ENCODE measurements around the gene PRSS33.
A peak's percentile ranks its signal among the peaks of the same experiment; 100 is the strongest.

Gene PRSS33

DNA sequence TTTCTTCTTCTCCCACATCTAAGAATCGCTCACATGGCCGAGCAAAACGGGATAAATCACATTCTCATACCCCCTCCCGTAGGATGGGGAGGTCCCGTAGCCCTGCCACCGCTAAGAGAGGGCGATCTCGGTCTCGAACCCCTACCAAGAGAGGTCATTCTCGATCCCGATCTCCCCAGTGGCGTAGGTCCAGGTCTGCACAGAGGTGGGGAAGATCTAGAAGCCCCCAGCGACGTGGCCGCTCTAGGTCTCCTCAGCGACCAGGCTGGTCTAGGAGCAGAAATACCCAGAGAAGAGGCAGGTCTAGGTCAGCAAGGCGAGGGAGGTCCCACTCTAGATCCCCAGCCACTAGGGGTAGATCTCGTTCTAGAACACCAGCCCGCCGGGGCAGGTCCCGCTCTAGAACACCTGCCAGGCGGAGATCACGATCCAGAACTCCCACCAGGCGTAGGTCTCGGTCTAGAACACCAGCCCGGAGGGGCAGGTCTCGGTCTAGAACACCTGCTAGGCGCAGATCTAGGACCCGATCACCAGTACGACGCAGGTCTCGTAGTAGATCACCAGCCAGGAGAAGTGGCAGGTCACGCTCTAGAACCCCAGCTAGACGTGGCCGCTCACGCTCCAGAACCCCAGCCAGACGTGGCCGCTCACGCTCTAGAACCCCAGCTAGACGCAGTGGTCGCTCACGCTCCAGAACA, 25.3 kb downstream of the PRSS33 start:
- H3K27ac ChIP-seq = no peak overlapping the region
- TF ChIP-seq, protein P1, sequence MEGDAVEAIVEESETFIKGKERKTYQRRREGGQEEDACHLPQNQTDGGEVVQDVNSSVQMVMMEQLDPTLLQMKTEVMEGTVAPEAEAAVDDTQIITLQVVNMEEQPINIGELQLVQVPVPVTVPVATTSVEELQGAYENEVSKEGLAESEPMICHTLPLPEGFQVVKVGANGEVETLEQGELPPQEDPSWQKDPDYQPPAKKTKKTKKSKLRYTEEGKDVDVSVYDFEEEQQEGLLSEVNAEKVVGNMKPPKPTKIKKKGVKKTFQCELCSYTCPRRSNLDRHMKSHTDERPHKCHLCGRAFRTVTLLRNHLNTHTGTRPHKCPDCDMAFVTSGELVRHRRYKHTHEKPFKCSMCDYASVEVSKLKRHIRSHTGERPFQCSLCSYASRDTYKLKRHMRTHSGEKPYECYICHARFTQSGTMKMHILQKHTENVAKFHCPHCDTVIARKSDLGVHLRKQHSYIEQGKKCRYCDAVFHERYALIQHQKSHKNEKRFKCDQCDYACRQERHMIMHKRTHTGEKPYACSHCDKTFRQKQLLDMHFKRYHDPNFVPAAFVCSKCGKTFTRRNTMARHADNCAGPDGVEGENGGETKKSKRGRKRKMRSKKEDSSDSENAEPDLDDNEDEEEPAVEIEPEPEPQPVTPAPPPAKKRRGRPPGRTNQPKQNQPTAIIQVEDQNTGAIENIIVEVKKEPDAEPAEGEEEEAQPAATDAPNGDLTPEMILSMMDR (conservative IDR thresholded peaks at IDR 0.05) = no peak

DNA sequence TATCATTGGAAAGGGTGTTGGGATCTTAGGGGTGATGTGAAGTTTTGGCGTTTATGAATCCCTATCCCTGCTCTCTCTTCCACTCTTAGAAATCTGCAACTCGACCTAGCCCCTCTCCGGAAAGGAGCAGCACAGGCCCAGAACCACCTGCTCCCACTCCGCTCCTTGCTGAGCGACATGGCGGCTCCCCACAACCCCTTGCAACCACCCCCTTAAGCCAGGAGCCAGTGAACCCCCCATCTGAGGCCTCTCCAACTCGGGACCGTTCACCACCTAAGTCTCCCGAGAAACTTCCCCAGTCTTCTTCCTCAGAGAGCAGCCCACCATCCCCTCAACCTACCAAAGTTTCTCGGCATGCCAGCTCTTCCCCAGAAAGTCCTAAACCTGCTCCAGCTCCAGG, 25.9 kb downstream of the PRSS33 start:
- TF ChIP-seq, protein P1 (conservative IDR thresholded peaks at IDR 0.05) = no peak
- no peak overlapping the region for H3K27ac ChIP-seq

DNA sequence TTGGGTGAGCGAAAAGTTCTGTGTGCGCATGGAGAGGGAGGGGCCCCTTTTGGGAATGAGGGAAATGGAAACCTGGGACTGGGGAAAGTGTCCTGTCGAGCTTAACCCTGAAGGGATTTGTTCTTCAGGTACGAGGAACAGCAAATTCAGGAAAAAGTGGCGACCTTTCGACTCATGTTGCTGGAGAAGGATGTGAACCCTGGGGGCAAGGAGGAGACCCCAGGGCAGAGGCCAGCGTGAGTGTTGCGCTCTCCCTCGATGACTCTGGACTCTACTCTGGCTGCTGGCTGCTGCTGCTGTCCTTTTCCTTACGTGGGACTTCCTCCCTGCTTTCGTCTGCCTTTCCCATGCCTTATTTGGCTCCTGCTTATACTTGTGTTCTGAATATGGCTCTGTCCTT, 30.0 kb downstream of the PRSS33 start:
- no peak overlapping the region for H3K27ac ChIP-seq
- TF ChIP-seq, protein P1 (conservative IDR thresholded peaks at IDR 0.05) = no peak

DNA sequence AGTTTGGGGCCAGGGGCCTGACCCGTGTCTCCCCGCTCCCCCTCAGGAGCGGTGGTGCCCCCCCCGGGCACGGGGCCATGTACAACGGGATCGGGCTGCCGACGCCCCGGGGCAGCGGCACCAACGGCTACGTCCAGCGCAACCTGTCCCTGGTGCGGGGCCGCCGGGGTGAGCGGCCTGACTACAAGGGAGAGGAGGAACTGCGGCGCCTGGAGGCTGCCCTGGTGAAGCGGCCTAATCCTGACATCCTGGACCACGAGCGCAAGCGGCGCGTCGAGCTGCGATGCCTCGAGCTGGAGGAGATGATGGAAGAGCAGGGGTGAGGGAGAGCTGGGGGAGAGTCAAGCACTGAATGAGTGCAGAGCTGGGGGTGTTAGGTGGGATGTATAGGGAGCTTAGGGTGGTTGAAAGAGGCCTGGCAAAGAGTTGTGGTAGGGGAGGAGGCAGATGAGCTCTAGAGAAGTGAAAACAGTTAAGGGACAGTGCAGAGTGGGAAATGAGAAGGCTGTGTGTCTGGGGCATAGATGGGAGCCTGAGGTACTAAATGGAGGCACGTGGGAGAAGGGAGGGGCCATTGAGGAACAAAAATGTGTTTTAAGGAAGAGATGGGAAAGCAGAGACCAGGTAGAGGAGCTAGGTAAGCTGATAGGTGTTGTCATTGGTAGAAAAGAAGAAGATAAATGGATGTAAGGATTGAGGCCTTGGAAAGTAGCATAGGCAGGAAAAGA, 30.9 kb downstream of the PRSS33 start:
- no peak overlapping the region for H3K27ac ChIP-seq
- TF ChIP-seq, protein P1 (conservative IDR thresholded peaks at IDR 0.05) = no peak

DNA sequence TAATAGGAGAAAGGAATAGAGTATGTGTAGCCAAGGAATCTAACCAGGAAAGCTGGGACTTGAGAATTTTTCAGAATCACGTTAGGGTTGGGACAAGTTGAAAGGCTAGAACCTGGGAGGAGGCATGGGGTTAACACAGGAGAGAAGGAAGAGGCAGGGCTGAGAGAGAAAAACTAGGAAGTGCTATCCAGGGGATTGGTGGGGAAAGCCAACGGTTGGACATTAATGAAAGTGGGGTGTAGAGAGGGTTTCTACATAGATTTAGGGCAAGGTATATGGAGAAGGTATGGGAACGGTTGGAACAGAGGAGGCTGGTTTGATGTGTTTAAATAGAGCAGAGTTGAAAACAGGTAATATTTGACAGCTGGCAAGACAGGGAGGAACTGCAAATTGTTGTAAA, 32.2 kb downstream of the PRSS33 start:
- peak overlapping the region; percentile 96; the same call in 1 of the 2 replicates for H3K27ac ChIP-seq
- TF ChIP-seq, protein P1 (conservative IDR thresholded peaks at IDR 0.05) = no peak

DNA sequence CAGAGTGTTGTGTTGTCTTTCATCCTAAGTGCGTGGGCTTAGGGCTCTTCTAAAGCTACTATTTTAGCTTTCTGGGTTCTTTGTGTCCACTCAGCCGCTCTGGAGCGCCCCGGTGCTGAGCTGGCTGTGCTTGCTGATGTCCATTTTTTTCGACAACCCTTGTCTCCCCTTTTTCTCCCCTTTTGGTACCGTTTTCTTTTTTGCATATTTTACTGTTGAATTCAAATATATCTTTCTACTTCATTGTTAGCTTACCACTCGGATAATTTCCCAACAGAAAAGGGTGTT, 33.7 kb downstream of the PRSS33 start:
- TF ChIP-seq, protein P1 (conservative IDR thresholded peaks at IDR 0.05) = no peak

DNA sequence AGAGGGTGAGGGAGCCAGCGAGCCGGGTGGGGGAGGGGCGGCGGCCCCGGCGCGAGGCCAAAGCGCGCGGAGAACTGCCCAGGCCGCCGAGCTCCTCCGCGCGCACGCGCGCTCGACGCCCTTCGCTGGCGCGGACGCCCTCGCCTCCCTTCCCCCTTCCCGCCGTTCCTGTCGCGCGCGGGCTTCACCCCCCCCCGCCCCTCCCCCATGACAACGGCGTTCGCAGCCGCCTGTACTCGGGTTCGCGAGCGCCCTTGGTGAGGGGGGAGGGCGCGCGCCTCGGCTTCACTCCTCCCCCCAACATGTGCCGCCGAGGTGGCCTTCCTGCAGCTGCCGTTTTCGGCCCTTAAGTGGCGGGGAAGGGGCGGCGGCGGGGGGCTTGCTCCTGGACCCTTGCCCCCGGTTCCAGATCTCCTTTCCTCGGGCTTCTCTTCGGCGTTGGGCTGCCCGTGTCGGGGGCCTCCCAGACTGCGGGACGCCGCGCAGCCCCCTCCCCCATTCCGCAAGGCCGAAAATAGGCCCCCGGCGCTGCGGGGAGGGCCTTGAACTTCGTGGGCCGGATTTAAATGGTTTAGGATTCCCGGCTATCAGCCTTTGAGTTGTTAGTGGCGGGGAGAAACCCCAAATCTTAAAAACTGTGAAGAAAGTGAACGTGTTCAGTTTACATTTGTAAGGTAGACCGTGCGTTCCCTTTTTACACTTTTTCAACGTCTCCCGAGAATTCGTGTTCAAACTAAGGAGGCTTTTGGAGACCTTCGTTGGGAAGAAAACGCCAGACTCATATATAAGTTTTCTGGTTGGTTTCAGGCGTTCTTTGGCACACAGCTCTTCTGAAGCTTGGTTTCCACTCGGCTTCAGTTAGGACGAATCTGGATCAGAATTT, 34.3 kb downstream of the PRSS33 start:
- TF ChIP-seq, protein P1 (conservative IDR thresholded peaks at IDR 0.05) = no peak
- H3K27ac ChIP-seq = peak overlapping the region; percentile 96

More for the DNA sequence above, 33.7 kb downstream of the PRSS33 start:
- H3K27ac ChIP-seq = peak overlapping the region; percentile 96

Measured in VCaP (cell line).